GM12875 (cell line): Measurements from ENCODE around the gene NOX5.
"Not testable (repeated sequence)": the region's sequence is repeated elsewhere in the genome, so short reads cannot be mapped to it uniquely, and the experiment has no call there.

Experiments
- H3K4me3 ChIP-seq: one replicate; pipeline ENCODE4 v1.5.1; 2011; ENCODE audit warnings: low read depth, low read length, control low read depth
- TF ChIP-seq, protein P1 (sequence below): IDR thresholded peaks from 2 replicates; pipeline ENCODE4 v1.5.1; 2011; ENCODE audit warnings: low read depth, mild to moderate bottlenecking, control low read depth, inconsistent platforms, low read length, moderate library complexity, borderline replicate concordance; ENCODE audit not compliant: insufficient read depth

Gene NOX5

DNA sequence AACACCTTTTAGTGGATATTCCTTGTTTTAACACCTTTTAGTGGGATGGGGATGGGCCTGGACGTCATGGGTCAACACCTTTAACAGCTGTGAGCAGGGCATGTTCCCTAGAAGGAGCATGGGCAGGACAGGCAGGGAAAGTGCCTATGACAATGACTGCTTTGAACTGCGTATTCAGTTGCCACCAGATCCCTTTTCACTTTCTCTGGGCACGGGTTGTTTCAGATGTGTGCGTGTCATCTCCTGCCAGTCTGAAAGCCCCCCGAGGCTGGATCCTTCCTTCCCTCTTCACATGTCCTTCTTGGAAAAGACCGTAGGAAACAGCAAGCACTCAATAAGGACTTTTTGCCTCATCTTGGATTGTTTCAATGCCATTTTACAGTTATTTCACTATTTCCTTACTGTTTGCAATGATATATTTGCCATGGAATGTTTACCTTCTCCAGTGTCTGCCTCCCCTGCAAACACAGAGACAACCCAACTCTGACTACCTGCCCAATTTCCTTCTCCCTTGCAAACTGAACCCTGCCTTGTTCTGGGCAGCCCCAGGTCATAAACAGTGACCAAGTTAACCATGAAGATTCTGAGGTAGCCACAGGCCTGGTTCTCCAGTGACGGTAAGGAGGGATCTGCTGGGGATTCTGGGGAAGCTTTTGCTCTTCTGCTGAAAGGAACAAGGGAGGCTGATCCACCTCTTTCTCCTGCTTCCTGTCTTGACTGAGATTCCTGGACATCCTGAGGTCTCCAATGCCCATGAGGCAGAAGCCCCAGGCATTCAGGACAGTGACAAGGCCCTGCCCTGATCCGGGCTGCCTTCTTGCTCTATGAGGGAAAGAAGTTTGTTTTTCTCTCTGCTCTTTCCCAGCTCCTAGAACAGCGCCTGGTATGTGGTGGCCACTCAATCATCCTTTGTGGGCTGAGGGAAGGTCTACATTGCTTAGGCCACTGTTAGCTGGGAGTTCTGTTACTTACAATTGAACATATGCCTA is 51.8 kb downstream of the NOX5 start:
- no peak overlapping the region for H3K4me3 ChIP-seq
- TF ChIP-seq, protein P1, sequence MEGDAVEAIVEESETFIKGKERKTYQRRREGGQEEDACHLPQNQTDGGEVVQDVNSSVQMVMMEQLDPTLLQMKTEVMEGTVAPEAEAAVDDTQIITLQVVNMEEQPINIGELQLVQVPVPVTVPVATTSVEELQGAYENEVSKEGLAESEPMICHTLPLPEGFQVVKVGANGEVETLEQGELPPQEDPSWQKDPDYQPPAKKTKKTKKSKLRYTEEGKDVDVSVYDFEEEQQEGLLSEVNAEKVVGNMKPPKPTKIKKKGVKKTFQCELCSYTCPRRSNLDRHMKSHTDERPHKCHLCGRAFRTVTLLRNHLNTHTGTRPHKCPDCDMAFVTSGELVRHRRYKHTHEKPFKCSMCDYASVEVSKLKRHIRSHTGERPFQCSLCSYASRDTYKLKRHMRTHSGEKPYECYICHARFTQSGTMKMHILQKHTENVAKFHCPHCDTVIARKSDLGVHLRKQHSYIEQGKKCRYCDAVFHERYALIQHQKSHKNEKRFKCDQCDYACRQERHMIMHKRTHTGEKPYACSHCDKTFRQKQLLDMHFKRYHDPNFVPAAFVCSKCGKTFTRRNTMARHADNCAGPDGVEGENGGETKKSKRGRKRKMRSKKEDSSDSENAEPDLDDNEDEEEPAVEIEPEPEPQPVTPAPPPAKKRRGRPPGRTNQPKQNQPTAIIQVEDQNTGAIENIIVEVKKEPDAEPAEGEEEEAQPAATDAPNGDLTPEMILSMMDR: no peak

DNA sequence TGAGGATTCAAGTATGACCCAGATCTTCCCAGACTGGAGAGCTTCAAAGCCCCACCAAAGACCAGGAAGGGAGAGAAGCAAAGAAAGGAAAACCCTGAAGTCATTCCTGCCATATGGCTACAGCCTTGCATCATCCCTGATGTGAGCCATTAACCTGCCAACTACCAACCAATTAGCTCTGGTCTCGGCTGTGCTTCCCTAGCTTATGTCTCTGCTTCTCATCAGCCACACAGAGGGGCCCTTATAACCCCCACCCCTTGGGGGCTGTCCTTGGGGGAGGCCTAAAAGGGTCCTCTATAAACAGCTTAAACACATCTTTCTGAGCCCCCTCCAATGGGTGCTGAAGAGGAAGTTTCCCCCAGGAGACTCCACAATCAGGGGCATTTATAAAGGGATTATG is 52.8 kb downstream of the NOX5 start:
- H3K4me3 ChIP-seq: no peak overlapping the region
- TF ChIP-seq, protein P1: no peak

DNA sequence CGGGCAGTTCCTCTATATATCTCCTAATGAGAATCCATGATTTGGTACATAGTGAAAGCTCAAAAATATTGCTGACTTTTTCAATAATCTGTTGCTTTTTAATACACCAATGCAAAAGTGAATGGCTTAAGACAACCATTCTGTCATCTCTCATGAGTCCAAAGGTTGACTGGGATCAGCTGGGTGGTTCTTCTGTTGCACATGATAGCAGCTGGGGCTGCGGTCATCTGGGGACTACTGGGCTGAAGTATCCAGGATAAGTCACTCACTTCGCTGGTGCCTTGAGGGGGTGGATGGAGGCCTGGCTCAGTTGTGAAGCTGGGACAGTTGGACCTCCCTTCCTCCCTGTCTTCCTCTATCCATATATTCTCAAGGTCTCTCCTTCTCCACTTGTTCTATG is 53.7 kb downstream of the NOX5 start:
- H3K4me3 ChIP-seq: no peak overlapping the region
- TF ChIP-seq, protein P1: no peak

DNA sequence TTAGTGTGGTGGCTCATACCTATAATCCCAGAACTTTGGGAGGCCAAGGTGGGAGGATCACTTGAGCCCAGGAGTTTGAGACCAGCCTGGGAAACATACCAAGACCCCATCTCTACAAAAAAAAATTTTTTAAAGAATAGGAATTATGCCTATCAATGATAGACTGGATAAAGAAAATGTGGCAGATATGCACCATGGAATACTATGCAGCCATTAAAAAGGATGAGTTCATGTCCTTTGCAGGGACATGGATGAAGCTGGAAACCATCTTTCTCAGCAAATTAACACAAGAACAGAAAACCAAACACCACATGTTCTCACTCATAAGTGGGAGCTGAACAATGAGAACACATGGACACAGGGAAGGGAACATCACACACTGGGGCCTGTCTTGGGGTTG is 54.8 kb downstream of the NOX5 start:
- not testable (repeated sequence) for H3K4me3 ChIP-seq

DNA sequence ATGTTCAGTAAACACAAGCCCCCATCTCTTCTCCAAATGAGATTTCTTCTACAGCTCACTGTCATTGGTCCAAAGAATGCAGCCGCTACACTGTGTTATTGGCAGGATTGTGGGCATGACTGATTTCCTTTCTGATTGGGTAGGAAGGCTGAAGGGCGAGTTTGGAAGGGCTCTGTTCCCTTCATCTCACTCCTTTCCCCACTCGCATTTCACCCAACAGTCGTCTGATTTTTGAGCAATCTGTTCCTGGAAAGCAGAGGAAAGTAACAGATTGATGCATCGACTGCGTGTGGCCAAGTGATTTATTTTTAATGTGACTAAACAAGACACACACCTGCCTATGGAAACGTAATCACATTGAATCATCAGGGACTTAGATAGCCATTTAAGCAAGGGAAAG is 55.5 kb downstream of the NOX5 start:
- TF ChIP-seq, protein P1: no peak
- no peak overlapping the region for H3K4me3 ChIP-seq

DNA sequence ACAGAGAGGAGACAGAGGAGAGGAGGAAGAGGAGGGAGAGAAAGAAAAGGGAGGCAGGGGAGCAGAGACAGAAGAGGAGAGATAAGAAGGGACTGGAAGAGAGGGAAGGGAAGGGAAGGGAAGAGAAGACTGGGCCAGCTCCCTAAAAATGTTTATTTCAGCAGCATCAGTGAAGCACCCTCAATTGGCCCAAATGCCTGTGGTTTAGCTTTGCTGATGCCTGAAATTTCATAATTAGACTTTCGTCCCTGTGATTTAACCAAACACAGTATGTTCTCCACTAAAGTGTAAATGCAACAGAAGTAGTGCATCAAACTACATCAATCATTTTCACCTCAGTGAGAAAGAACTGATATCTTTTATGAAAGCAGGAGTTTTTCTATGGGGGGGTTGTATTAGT is 55.9 kb downstream of the NOX5 start:
- TF ChIP-seq, protein P1: no peak
- no peak overlapping the region for H3K4me3 ChIP-seq

DNA sequence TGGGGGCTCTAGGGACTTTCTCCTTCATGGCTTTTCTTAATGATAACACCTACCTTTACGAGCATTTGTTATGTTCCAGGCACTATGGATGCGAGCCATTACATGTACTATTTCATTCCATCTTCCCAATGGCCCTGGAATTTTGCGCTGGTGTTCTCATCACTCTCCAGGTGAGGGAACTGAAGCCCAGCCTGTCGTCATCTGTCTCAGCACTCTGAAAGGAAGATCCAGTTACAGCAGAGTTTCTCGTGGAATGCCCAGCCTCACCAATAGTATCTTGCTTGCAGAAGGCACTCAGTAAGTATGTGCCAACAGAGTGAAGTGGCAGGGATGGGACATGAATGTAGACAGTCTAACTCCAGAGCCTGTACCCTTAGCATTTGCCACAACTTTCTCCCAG is 56.8 kb downstream of the NOX5 start:
- TF ChIP-seq, protein P1: no peak
- H3K4me3 ChIP-seq: no peak overlapping the region
